Stimulated activated CD4-positive, alpha-beta T cell treated with anti-CD3 and anti-CD28 coated beads, Interleukin-2, amount 100 ng/mL, for 48 hours (primary cell): ENCODE measurements around the gene MIA3.
"Not testable (repeated sequence)": the region's sequence is repeated elsewhere in the genome, so short reads cannot be mapped to it uniquely, and the experiment has no call there.

Experiments
- DNase-seq, 2 donors: peaks; one replicate each; pipeline ENCODE4 v3.0.0-alpha.2; 2020

MIA3 gene

GRCh38 chr1:222618001-222618879, at the start of gene MIA3:
Gene MIA3, plus strand, starts transcription at chr1:222618097. Its CDS starts 14 bp downstream, at chr1:222618111.
- peak; percentile 59 to 65 for DNase-seq

GRCh38 chr1:222570837-222571236, 47.1 kb upstream of the MIA3 start:
- no peak for DNase-seq

- DNase-seq = no peak
Measured at GRCh38 chr1:222579316-222579715, 38.6 kb upstream of the MIA3 start.

- DNase-seq = no peak
Measured at GRCh38 chr1:222582099-222582774, 35.7 kb upstream of the MIA3 start.

- no peak for DNase-seq
Measured at GRCh38 chr1:222583079-222583478, 34.8 kb upstream of the MIA3 start.

GRCh38 chr1:222586842-222587241, 31.1 kb upstream of the MIA3 start:
- no peak for DNase-seq

- no peak for DNase-seq
Measured at GRCh38 chr1:222588135-222588534, 29.8 kb upstream of the MIA3 start.

GRCh38 chr1:222589462-222590302, 28.2 kb upstream of the MIA3 start, which contains the start of gene TAF1A:
Gene TAF1A, minus strand, starts transcription at chr1:222589933.
- DNase-seq = peak; percentile 70 to 75

GRCh38 chr1:222592171-222592570, 25.7 kb upstream of the MIA3 start:
- DNase-seq = no peak

GRCh38 chr1:222594789-222595188, 23.1 kb upstream of the MIA3 start:
- no peak for DNase-seq

- no peak for DNase-seq
Measured at GRCh38 chr1:222596696-222597095, 21.2 kb upstream of the MIA3 start.

- DNase-seq = no peak
Measured at GRCh38 chr1:222600281-222600680, 17.6 kb upstream of the MIA3 start.

GRCh38 chr1:222601257-222601656, 16.6 kb upstream of the MIA3 start:
- no peak for DNase-seq

- no peak for DNase-seq
Measured at GRCh38 chr1:222606757-222607156, 11.1 kb upstream of the MIA3 start.

- DNase-seq = not testable (repeated sequence)
Measured at GRCh38 chr1:222609111-222609510, 8.8 kb upstream of the MIA3 start.

GRCh38 chr1:222610728-222611127, 7.2 kb upstream of the MIA3 start:
- no peak for DNase-seq

- DNase-seq = no peak
Measured at GRCh38 chr1:222613627-222614026, 4.3 kb upstream of the MIA3 start.

GRCh38 chr1:222616525-222616924, 1.4 kb upstream of the MIA3 start:
- DNase-seq = no peak

- peak; percentile 74 to 77 for DNase-seq
Measured at GRCh38 chr1:222617367-222617951, 438 bp upstream of the MIA3 start.

GRCh38 chr1:222618880-222619596, 1.1 kb downstream of the MIA3 start:
- DNase-seq = no peak

GRCh38 chr1:222620566-222620965, 2.7 kb downstream of the MIA3 start:
- DNase-seq = no peak

- DNase-seq = no peak
Measured at GRCh38 chr1:222622765-222623164, 4.9 kb downstream of the MIA3 start.
